Endothelial cell of umbilical vein (primary cell): Measurements from ENCODE around the gene PYHIN1. TPM values are rescaled to one million over a fixed set of nuclear protein-coding genes. Genes with fewer than 3 reads are reported as not detected.

Experiments
- BruUV-seq: library from RNA; stranded (reverse); fragments of 400-500 nt; replicated peaks from 2 replicates; lab custom pipeline; 2021; lab: Mats Ljungman, UMichigan
- CTCF ChIA-PET: fragments of 300-600, 350-600 bp; sonication (Branson Sonifier 250); formaldehyde crosslinking; loops from one replicate; lab custom pipeline; 2021; ENCODE audit warnings: antibody characterized with exemption, inconsistent platforms; lab: Charles Lee
- POLR2A ChIA-PET: fragments of 300-600, 350-600 bp; sonication (Branson Sonifier 250); formaldehyde crosslinking; loops from one replicate; lab custom pipeline; 2021; ENCODE audit warnings: antibody characterized with exemption, inconsistent platforms; lab: Charles Lee
- DNase-seq: peaks from one replicate; pipeline ENCODE4 v3.0.0-alpha.2; 2011; ENCODE audit warnings: low read depth, low spot score
- FAIRE-seq: peaks from 2 replicates; lab custom pipeline; 2011; peaks lifted over from hg19 to GRCh38; lab: Jason Lieb, UNC
- H2AFZ ChIP-seq: 2 replicates; pipeline ENCODE4 v1.6.0; 2012; ENCODE audit warnings: low read depth, low read length, control low read depth, inconsistent platforms
- H3K27ac ChIP-seq: 2 replicates; pipeline ENCODE4 v1.5.1; 2011; ENCODE audit warnings: low read depth, mild to moderate bottlenecking, control low read depth, low read length, moderate library complexity; ENCODE audit not compliant: insufficient read depth
- H3K27me3 ChIP-seq, 2 experiments: 2 replicates each; pipeline versions ENCODE4 v1.6.0 to v1.6.1; 2011; ENCODE audit warnings: low read length in 2 of 2, mixed read lengths in 1 of 2; ENCODE audit not compliant: control insufficient read depth in 2 of 2, insufficient read depth in 2 of 2
- H3K36me3 ChIP-seq, 2 experiments: 2 replicates in 1 of 2; 3 replicates in 1 of 2; pipeline ENCODE4 v1.5.1; 2011; ENCODE audit warnings: low read length in 2 of 2, mild to moderate bottlenecking in 1 of 2, moderate library complexity in 1 of 2; ENCODE audit not compliant: control insufficient read depth in 2 of 2, insufficient read depth in 2 of 2; ENCODE audit errors: extremely low read depth in 1 of 2
- H3K4me1 ChIP-seq: 3 replicates; pipeline ENCODE4 v1.5.1; 2011; ENCODE audit warnings: mild to moderate bottlenecking, low read length; ENCODE audit not compliant: control insufficient read depth, insufficient read depth; ENCODE audit errors: extremely low read depth
- H3K4me2 ChIP-seq: 2 replicates; pipeline ENCODE4 v1.6.1; 2011; ENCODE audit warnings: low read length, control low read depth, mixed read lengths; ENCODE audit not compliant: insufficient read depth
- H3K4me3 ChIP-seq, 3 experiments: fragments of 200-600 bp in 1 of 3; sonication (generic), shearing (Covaris generic) in 1 of 3; replicated peaks in 1 of 3; 2 replicates each; pipeline ENCODE4 v1.5.1; 2011 to 2016; ENCODE audit warnings: control low read depth in 3 of 3, low read length in 3 of 3, mild to moderate bottlenecking in 2 of 3, inconsistent platforms in 1 of 3, low read depth in 1 of 3, moderate library complexity in 1 of 3; ENCODE audit not compliant: insufficient read depth in 1 of 3
- H3K79me2 ChIP-seq: 2 replicates; pipeline ENCODE4 v1.6.0; 2012; ENCODE audit warnings: low read length, inconsistent platforms; ENCODE audit not compliant: control insufficient read depth, insufficient read depth
- H3K9ac ChIP-seq: replicated peaks from 2 replicates; pipeline ENCODE3; 2011; ENCODE audit warnings: low read length, control low read depth; ENCODE audit not compliant: insufficient read depth; ENCODE audit errors: extremely low read depth
- H3K9me1 ChIP-seq: replicated peaks from 3 replicates; pipeline ENCODE4 v1.6.0; 2011; ENCODE audit warnings: mild to moderate bottlenecking, low read length; ENCODE audit not compliant: control insufficient read depth, insufficient read depth; ENCODE audit errors: extremely low read depth
- H3K9me3 ChIP-seq: replicated peaks from 2 replicates; pipeline ENCODE4 v1.5.1; 2012; ENCODE audit warnings: low read length, inconsistent platforms; ENCODE audit not compliant: control insufficient read depth, insufficient read depth
- H4K20me1 ChIP-seq: replicated peaks from 2 replicates; pipeline ENCODE3; 2011; ENCODE audit warnings: mild to moderate bottlenecking, low read length; ENCODE audit not compliant: control insufficient read depth, insufficient read depth; ENCODE audit errors: extremely low read depth
- CTCF ChIP-seq, 2 donors: IDR thresholded peaks; 1 replicate in 1 of 2; 2 replicates in 1 of 2; pipeline ENCODE4 v1.5.1; 2011; ENCODE audit warnings: low read length in 2 of 2, mild to moderate bottlenecking in 2 of 2, moderate library complexity in 2 of 2, control low read depth in 1 of 2, inconsistent platforms in 1 of 2, low read depth in 1 of 2; ENCODE audit not compliant: insufficient read depth in 1 of 2; ENCODE audit errors: extremely low read depth in 1 of 2
- EZH2 ChIP-seq: IDR thresholded peaks from 2 replicates; pipeline ENCODE4 v1.6.1; 2012; ENCODE audit warnings: borderline replicate concordance, low read depth, mild to moderate bottlenecking, moderate library complexity, low read length, inconsistent platforms; ENCODE audit not compliant: severe bottlenecking
- FOS ChIP-seq: IDR thresholded peaks from 2 replicates; pipeline ENCODE4 v1.6.1; 2011; ENCODE audit warnings: mild to moderate bottlenecking, low read length, moderate library complexity, borderline replicate concordance; ENCODE audit not compliant: insufficient read depth
- GATA2 ChIP-seq: IDR thresholded peaks from 2 replicates; pipeline ENCODE4 v1.7.0; 2011; ENCODE audit warnings: low read depth, mild to moderate bottlenecking, moderate library complexity, mixed read lengths, low read length; ENCODE audit not compliant: insufficient read length, insufficient read depth
- JUN ChIP-seq: IDR thresholded peaks from 2 replicates; pipeline ENCODE4 v1.6.1; 2011; ENCODE audit warnings: borderline replicate concordance, low read depth; ENCODE audit not compliant: insufficient read length, insufficient read depth
- MAX ChIP-seq: IDR thresholded peaks from 2 replicates; pipeline ENCODE4 v1.6.1; 2011; ENCODE audit not compliant: insufficient read depth, insufficient read length
- MYC ChIP-seq: IDR thresholded peaks from one replicate; pipeline ENCODE4 v1.6.1; 2011; ENCODE audit warnings: mild to moderate bottlenecking, low read depth, low read length
- POLR2A ChIP-seq: IDR thresholded peaks from 2 replicates; pipeline ENCODE4 v1.6.1; 2012; ENCODE audit warnings: low read depth, mild to moderate bottlenecking, control low read depth, low read length
- POLR2AphosphoS5 ChIP-seq: IDR thresholded peaks from 2 replicates; pipeline ENCODE4 v1.6.1; 2012; ENCODE audit warnings: low read depth, mild to moderate bottlenecking, control low read depth, low read length, moderate library complexity; ENCODE audit not compliant: insufficient read depth
- dilution Hi-C: fragments of 300-500 bp; cut with MboI; formaldehyde crosslinking; loops from one replicate; pipeline ENCODE4 v1.15.0; 2019; ENCODE audit warnings: low sequenced_read_pairs; ENCODE audit not compliant: extremely low pct_ligation_motif_present
- intact Hi-C: fragments of 100-400 bp; cut with micrococcal nuclease; formaldehyde crosslinking; loops from one replicate; pipeline ENCODE4 v1.10.0; 2022
- polyA plus RNA-seq, 4 experiments: library from polyadenylated mRNA; depleted of rRNA in 3 of 4; stranded (reverse) in 3 of 4; unstranded in 1 of 4; fragments of >200 nt; gene quantifications; 2 replicates each; pipeline versions ENCODE4 v1.2.1 to v1.2.3, GENCODE V29; 2011 to 2012; ENCODE audit warnings: missing spikeins in 1 of 4
- total RNA-seq: library from RNA; stranded (reverse); gene quantifications from 2 replicates; pipeline ENCODE4 v1.2.3, GENCODE V29; 2021

Gene PYHIN1
- total and polyA plus RNA-seq, 2 donors (not counting 3 experiments of a cell fraction or from before 2014, with no cell fraction given): not detected

DNA sequence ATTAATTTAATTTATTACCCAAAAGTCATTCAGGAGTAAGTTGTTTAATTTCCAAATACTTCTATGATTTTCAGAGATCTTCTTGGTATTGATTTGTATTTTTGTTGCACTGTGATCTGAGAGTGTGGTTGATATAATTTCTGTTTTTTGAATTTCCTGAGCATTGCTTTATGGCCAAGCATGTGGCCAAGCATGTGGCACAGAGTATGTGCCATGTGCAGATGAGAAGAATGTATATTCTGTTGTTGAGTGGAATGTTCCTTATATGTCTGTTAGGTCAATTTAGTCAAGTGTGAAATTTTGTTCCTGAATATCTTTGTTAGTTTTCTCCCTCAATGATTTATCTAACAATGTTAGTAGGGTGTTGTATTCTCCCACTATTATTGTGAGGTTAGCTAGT is 53.0 kb downstream of the PYHIN1 start:
- no TSS peak for BruUV-seq
- CTCF ChIA-PET: no interaction called here
- no peak for FAIRE-seq

More for the DNA sequence above, 53.0 kb downstream of the PYHIN1 start:
- Histone ChIP-seq H3K27me3 (peaks cover 6 to 11% of the 10 kb centered on the region in 2 experiments), H3K9me1 (no peaks in the 10 kb centered on the region), H3K9ac (no peak overlapping the region), H4K20me1 (no peaks in the 10 kb centered on the region), H3K9me3 (no peaks in the 10 kb centered on the region), H3K4me1 (no peaks in the 10 kb centered on the region), H3K36me3 (no peaks in the 10 kb centered on the region), H3K4me2 (no peak overlapping the region), H3K79me2 (no peaks in the 10 kb centered on the region), H3K27ac (no peak overlapping the region), H3K4me3 (no peak overlapping the region), H2AFZ (no peak overlapping the region)
- no peak for DNase-seq
- dilution Hi-C loops (no loop called here), intact Hi-C loops (no loop called here)
- TF ChIP-seq POLR2AphosphoS5 (no peak), GATA2 (no peak), EZH2 (no peak), CTCF (IDR thresholded peaks at IDR 0.05; ENCODE audit: extremely low read depth in 1 of 2, insufficient read depth in 1 of 2, low read depth in 1 of 2, low read length in 2 of 2) (no peak), FOS (no peak), POLR2A (no peak), JUN (no peak), MAX (no peak), MYC (no peak)
- POLR2A ChIA-PET: no interaction called here
